Neural progenitor cell (in vitro differentiated cells): ENCODE results near the gene ZNF677. TPM values are rescaled to one million over a fixed set of nuclear protein-coding genes. Genes with fewer than 3 reads are reported as not detected.

Experiments
- DNase-seq: peaks from one replicate; pipeline ENCODE4 v3.0.0-alpha.2; 2016; ENCODE audit warnings: low spot score
- H2AFZ ChIP-seq: fragments of 200-600 bp; sonication (generic); replicated peaks from 2 replicates; pipeline ENCODE4 v1.6.1; 2016; ENCODE audit warnings: antibody characterized with exemption
- H3F3A ChIP-seq: fragments of 200-600 bp; sonication (generic); 2 replicates; pipeline ENCODE4 v1.6.1; 2016; ENCODE audit warnings: antibody characterized with exemption, low read depth
- H3K27ac ChIP-seq: fragments of 200-600 bp; sonication (generic); 2 replicates; pipeline ENCODE4 v1.5.1; 2016; ENCODE audit warnings: mild to moderate bottlenecking
- H3K27me3 ChIP-seq: fragments of 200-600 bp; sonication (generic); 2 replicates; pipeline ENCODE4 v1.6.1; 2016; ENCODE audit warnings: mild to moderate bottlenecking, moderate library complexity
- H3K36me3 ChIP-seq: fragments of 200-600 bp; sonication (generic); 2 replicates; pipeline ENCODE4 v1.5.1; 2016
- H3K4me1 ChIP-seq: fragments of 200-600 bp; sonication (generic); 2 replicates; pipeline ENCODE4 v1.6.1; 2016; ENCODE audit warnings: mixed run types
- H3K4me2 ChIP-seq: fragments of 200-600 bp; sonication (generic); 2 replicates; pipeline ENCODE4 v1.6.1; 2016
- H3K4me3 ChIP-seq: fragments of 200-600 bp; sonication (generic); 2 replicates; pipeline ENCODE4 v1.5.1; 2016
- H3K79me2 ChIP-seq: fragments of 200-600 bp; sonication (generic); 2 replicates; pipeline ENCODE4 v1.6.1; 2016; ENCODE audit warnings: low read depth
- H3K9ac ChIP-seq: fragments of 200-600 bp; sonication (generic); 2 replicates; pipeline ENCODE4 v1.6.1; 2016
- H3K9me3 ChIP-seq: fragments of 200-600 bp; sonication (generic); 2 replicates; pipeline ENCODE4 v1.5.1; 2016; ENCODE audit warnings: low read depth
- H4K20me1 ChIP-seq: fragments of 200-600 bp; sonication (generic); 2 replicates; pipeline ENCODE4 v1.6.1; 2016; ENCODE audit warnings: low read depth
- H3K27ac Mint-ChIP-seq: 3 replicates; pipeline ENCODE4 v1.8.0; 2021; ENCODE audit warnings: mixed read lengths
- H3K27me3 Mint-ChIP-seq: 2 replicates; pipeline ENCODE4 v1.8.0; 2022; ENCODE audit warnings: low read depth, mild to moderate bottlenecking, inconsistent platforms, moderate library complexity, mixed read lengths; ENCODE audit not compliant: insufficient read depth
- H3K36me3 Mint-ChIP-seq: 3 replicates; pipeline ENCODE4 v1.8.0; 2021; ENCODE audit warnings: mixed read lengths
- H3K4me1 Mint-ChIP-seq: 3 replicates; pipeline ENCODE4 v1.8.0; 2021; ENCODE audit warnings: mixed read lengths
- H3K4me3 Mint-ChIP-seq: 3 replicates; pipeline ENCODE4 v1.8.0; 2021; ENCODE audit warnings: mild to moderate bottlenecking, moderate library complexity, mixed read lengths
- H3K9me3 Mint-ChIP-seq: 3 replicates; pipeline ENCODE4 v1.8.0; 2020; ENCODE audit warnings: mixed read lengths
- CTCF ChIP-seq: fragments of 200-600 bp; sonication (generic); IDR thresholded peaks from 2 replicates; pipeline ENCODE4 v1.5.1; 2017; ENCODE audit warnings: antibody characterized with exemption, mild to moderate bottlenecking
- EZH2 ChIP-seq: fragments of 200-600 bp; sonication (generic); IDR thresholded peaks from 2 replicates; pipeline ENCODE4 v1.6.1; 2017; ENCODE audit warnings: antibody characterized with exemption, mild to moderate bottlenecking, moderate library complexity
- EZH2phosphoT487 ChIP-seq: fragments of 200-600 bp; sonication (generic); IDR thresholded peaks from 2 replicates; pipeline ENCODE4 v1.6.1; 2017; ENCODE audit warnings: antibody characterized with exemption
- total RNA-seq: library from RNA; depleted of rRNA; stranded (reverse); fragments of >200 nt; gene quantifications from 2 replicates; pipeline ENCODE4 v1.2.3, GENCODE V29; 2015; ENCODE audit warnings: low replicate concordance

The ZNF677 gene
- total RNA-seq, 1 donor from 2014 or later = 85.7 TPM

- Histone ChIP-seq H3K79me2 (no peaks in the 10 kb centered on the region), H3K9me3 (no peaks in the 10 kb centered on the region), H4K20me1 (no peaks in the 10 kb centered on the region), H3K9ac (no peak overlapping the region), H3F3A (peaks cover 16% of the 10 kb centered on the region), H3K4me1 (peaks cover 3% of the 10 kb centered on the region), H3K4me2 (peak overlapping the region; percentile 71), H3K36me3 (no peaks in the 10 kb centered on the region), H3K27me3 (no peaks in the 10 kb centered on the region), H2AFZ (peak overlapping the region; percentile 76), H3K27ac (no peak overlapping the region), H3K4me3 (peak overlapping the region; percentile 66)
- Mint-ChIP-seq H3K27me3 (peaks cover 4% of the 10 kb centered on the region), H3K27ac (no peak overlapping the region), H3K36me3 (peaks cover 13% of the 10 kb centered on the region), H3K4me3 (peak overlapping the region; percentile 93), H3K4me1 (peaks cover 6% of the 10 kb centered on the region), H3K9me3 (peaks cover 32% of the 10 kb centered on the region)
- TF ChIP-seq EZH2 (no peak), EZH2phosphoT487 (no peak), CTCF (no peak)
- DNase-seq = no peak
These were observed 61.0 kb downstream of the ZNF677 start for GRCh38 chr19:53193535-53194222.

DNA sequence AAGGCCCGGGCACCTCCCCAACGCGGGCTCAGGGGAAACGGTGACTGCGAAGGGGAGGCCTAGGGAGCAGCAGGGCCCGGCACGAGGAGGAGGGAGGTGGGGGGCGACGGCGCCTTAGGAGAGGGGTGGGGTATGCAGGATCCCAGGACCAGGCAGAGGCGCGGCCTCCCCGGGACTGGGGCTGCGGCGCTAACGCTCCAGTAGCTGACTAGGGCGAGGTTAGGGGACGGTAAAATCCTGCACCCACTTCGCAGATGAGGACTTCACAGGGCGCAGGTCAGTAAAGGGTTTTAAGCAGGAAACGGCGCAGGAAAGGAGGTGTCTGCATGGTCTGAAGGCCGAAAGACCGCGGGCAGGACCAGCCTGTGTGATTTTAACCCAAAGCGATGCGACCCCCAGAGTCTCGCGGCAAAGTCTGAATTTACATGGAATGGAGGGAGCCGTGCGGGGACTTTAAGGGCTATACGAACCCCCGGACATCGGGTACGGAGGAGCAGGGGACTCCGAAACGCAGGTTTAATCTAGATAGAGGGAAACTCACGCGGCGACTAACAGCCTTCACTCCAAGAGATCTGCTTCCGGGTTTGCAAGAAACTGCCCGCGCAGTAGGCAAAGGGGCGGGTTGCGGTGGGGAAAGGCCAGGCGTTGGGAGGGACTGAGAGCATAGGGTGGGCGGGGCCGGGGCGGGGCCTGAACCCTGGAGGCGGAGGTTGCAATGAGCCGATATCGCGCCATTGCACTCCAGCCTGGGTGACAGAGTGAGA is 61.7 kb downstream of the ZNF677 start, which contains the start of gene ZNF665:
ZNF665 (minus strand) TSS at position 588 of the 764 bp plus-strand sequence. CDS start 10,460 bp downstream, outside the sequence.
- Histone ChIP-seq H3K36me3 (no peaks in the 10 kb centered on the region), H3K4me2 (peak within 1 kb of the TSS; percentile 71), H4K20me1 (no peaks in the 10 kb centered on the region), H3F3A (peaks cover 16% of the 10 kb centered on the region), H3K27ac (no peak within 1 kb of the TSS), H3K27me3 (no peaks in the 10 kb centered on the region), H2AFZ (peak within 1 kb of the TSS; percentile 83), H3K4me1 (peaks cover 3% of the 10 kb centered on the region), H3K4me3 (peak within 1 kb of the TSS; percentile 66), H3K9me3 (no peaks in the 10 kb centered on the region), H3K9ac (peak within 1 kb of the TSS; percentile 7), H3K79me2 (no peaks in the 10 kb centered on the region)
- Mint-ChIP-seq H3K4me1 (peaks cover 6% of the 10 kb centered on the region), H3K27me3 (peaks cover 4% of the 10 kb centered on the region), H3K4me3 (peak within 1 kb of the TSS; percentile 93), H3K36me3 (peaks cover 13% of the 10 kb centered on the region), H3K27ac (no peak within 1 kb of the TSS), H3K9me3 (peaks cover 30% of the 10 kb centered on the region)
- DNase-seq = peak; percentile 90
- TF ChIP-seq EZH2phosphoT487 (no peak), CTCF (no peak), EZH2 (no peak)

GRCh38 chr19:53190253-53190652 is 64.4 kb downstream of the ZNF677 start:
- no peak overlapping the region for H3K4me3 Mint-ChIP-seq

More at GRCh38 chr19:53190253-53190652, 64.4 kb downstream of the ZNF677 start:
- H3K36me3 Mint-ChIP-seq = peaks cover 13% of the 10 kb centered on the region
- no peaks in the 10 kb centered on the region for H3K79me2 ChIP-seq
- no peak overlapping the region for H3K9ac ChIP-seq
- H3K4me1 Mint-ChIP-seq = peaks cover 6% of the 10 kb centered on the region
- no peaks in the 10 kb centered on the region for H3K36me3 ChIP-seq
- no peak for DNase-seq
- no peak overlapping the region for H3K4me3 ChIP-seq
- peaks cover 31% of the 10 kb centered on the region for H3K9me3 Mint-ChIP-seq
- peaks cover 3% of the 10 kb centered on the region for H3K4me1 ChIP-seq
- peaks cover 4% of the 10 kb centered on the region for H3K27me3 Mint-ChIP-seq
- H3K27ac Mint-ChIP-seq = no peak overlapping the region
- TF ChIP-seq EZH2 = no peak
- TF ChIP-seq CTCF = no peak
- TF ChIP-seq EZH2phosphoT487 = no peak
- H2AFZ ChIP-seq = no peak overlapping the region
- H3K4me2 ChIP-seq = no peak overlapping the region
- no peaks in the 10 kb centered on the region for H4K20me1 ChIP-seq
- no peaks in the 10 kb centered on the region for H3K9me3 ChIP-seq
- no peaks in the 10 kb centered on the region for H3K27me3 ChIP-seq
- no peak overlapping the region for H3K27ac ChIP-seq
- peaks cover 3% of the 10 kb centered on the region for H3F3A ChIP-seq
